HepG2 (cell line): ENCODE data around the gene UST. TPM values are rescaled to one million over a fixed set of nuclear protein-coding genes. Genes with fewer than 3 reads are reported as not detected.

ENCODE experiments used
- CENPBD1 ChIP-seq: sonication (generic); formaldehyde crosslinking; IDR thresholded peaks from 2 replicates; pipeline ENCODE4 v1.8.0; 2022; ENCODE audit warnings: missing genetic modification reagents, low read depth, mild to moderate bottlenecking, borderline replicate concordance
- ERF ChIP-seq: IDR thresholded peaks from 2 replicates; pipeline ENCODE4 v1.6.1; 2018; ENCODE audit warnings: missing biosample characterization, missing genetic modification reagents
- ESRRA ChIP-seq: sonication (generic); formaldehyde crosslinking; IDR thresholded peaks from 2 replicates; pipeline ENCODE4 v1.5.1; 2020; ENCODE audit warnings: mild to moderate bottlenecking, low read depth, missing genetic modification reagents
- ETV5 ChIP-seq: IDR thresholded peaks from 2 replicates; pipeline ENCODE4 v1.6.1; 2018; ENCODE audit warnings: missing biosample characterization, missing genetic modification reagents, inconsistent platforms, borderline replicate concordance
- FOXA3 ChIP-seq: IDR thresholded peaks from 2 replicates; pipeline ENCODE4 v1.6.1; 2016; ENCODE audit warnings: missing genetic modification reagents, missing compliant biosample characterization
- FOXK2 ChIP-seq: fragments of 450-650 bp; IDR thresholded peaks from 2 replicates; pipeline ENCODE4 v1.6.1; 2016
- GATAD2A ChIP-seq: IDR thresholded peaks from 2 replicates; pipeline ENCODE4 v1.6.1; 2016
- HBP1 ChIP-seq: IDR thresholded peaks from 2 replicates; pipeline ENCODE4 v1.6.1; 2016; ENCODE audit warnings: low read depth, control low read depth
- HMG20B ChIP-seq: conservative IDR thresholded peaks from 2 replicates; pipeline ENCODE4 v1.6.1; 2016; ENCODE audit warnings: missing genetic modification reagents, missing compliant biosample characterization
- NFYC ChIP-seq: IDR thresholded peaks from 2 replicates; pipeline ENCODE4 v1.6.1; 2016; ENCODE audit warnings: missing genetic modification reagents, missing compliant biosample characterization
- RCOR2 ChIP-seq: IDR thresholded peaks from 2 replicates; pipeline ENCODE4 v1.6.1; 2016; ENCODE audit warnings: missing biosample characterization, missing genetic modification reagents
- RELA ChIP-seq: sonication (generic); formaldehyde crosslinking; IDR thresholded peaks from 2 replicates; pipeline ENCODE4 v1.4.0; 2020; ENCODE audit warnings: missing genetic modification reagents
- SMAD9 ChIP-seq: sonication (generic); formaldehyde crosslinking; IDR thresholded peaks from 2 replicates; pipeline ENCODE4 v1.5.1; 2020; ENCODE audit warnings: mild to moderate bottlenecking, missing genetic modification reagents
- SUZ12 ChIP-seq: fragments of 150-350 bp; IDR thresholded peaks from 2 replicates; pipeline ENCODE4 v1.6.1; 2014; ENCODE audit warnings: low read depth, low read length
- TERF1 ChIP-seq: sonication (generic); formaldehyde crosslinking; IDR thresholded peaks from 2 replicates; pipeline ENCODE4 v1.8.0; 2022; ENCODE audit warnings: mild to moderate bottlenecking, missing genetic modification reagents, moderate library complexity
- ZFP1 ChIP-seq: IDR thresholded peaks from 2 replicates; pipeline ENCODE4 v1.6.1; 2016
- ZHX1 ChIP-seq: sonication (generic); formaldehyde crosslinking; IDR thresholded peaks from 2 replicates; pipeline ENCODE4 v1.8.1; 2022; ENCODE audit warnings: low read depth, mild to moderate bottlenecking, missing genetic modification reagents
- ZNF124 ChIP-seq: sonication (generic); formaldehyde crosslinking; IDR thresholded peaks from 2 replicates; pipeline ENCODE4 v1.4.0; 2020; ENCODE audit warnings: missing genetic modification reagents
- ZNF260 ChIP-seq: sonication (generic); formaldehyde crosslinking; IDR thresholded peaks from 2 replicates; pipeline ENCODE4 v1.4.0; 2020; ENCODE audit warnings: missing genetic modification reagents, low read depth, mild to moderate bottlenecking, borderline replicate concordance
- ZNF292 ChIP-seq: sonication (generic); formaldehyde crosslinking; IDR thresholded peaks from 2 replicates; pipeline ENCODE4 v1.8.1; 2022; ENCODE audit warnings: mild to moderate bottlenecking, low read depth, missing genetic modification reagents, borderline replicate concordance
- ZNF431 ChIP-seq: sonication (generic); formaldehyde crosslinking; IDR thresholded peaks from 2 replicates; pipeline ENCODE4 v1.9.0; 2022; ENCODE audit warnings: missing genetic modification reagents, low read depth, mild to moderate bottlenecking, borderline replicate concordance
- ZNF503 ChIP-seq: sonication (generic); formaldehyde crosslinking; IDR thresholded peaks from 2 replicates; pipeline ENCODE4 v1.4.0; 2020; ENCODE audit warnings: missing genetic modification reagents
- ZNF768 ChIP-seq: sonication (generic); formaldehyde crosslinking; IDR thresholded peaks from 2 replicates; pipeline ENCODE4 v1.4.0; 2020; ENCODE audit warnings: missing genetic modification reagents
- polyA plus RNA-seq, 8 experiments: library from polyadenylated mRNA; depleted of rRNA in 3 of 8; stranded (reverse) in 7 of 8; unstranded in 1 of 8; fragments of >200 nt; fragmentation: Illumina TruSeq in 4 of 8; extraction: Trizol in 4 of 8; gene quantifications; 2 replicates each; pipeline versions ENCODE4 v1.2.1 to v1.2.3, GENCODE V29; 2011 to 2016; ENCODE audit warnings: low read depth in 4 of 8, missing spikeins in 1 of 8, mixed read lengths in 1 of 8; ENCODE audit not compliant: insufficient read depth in 1 of 8
- total RNA-seq, 5 experiments: library from RNA; depleted of rRNA; stranded (reverse); fragments of >200 nt; fragmentation: Illumina TruSeq; extraction: Trizol; gene quantifications; 2 replicates each; pipeline ENCODE4 v1.2.3, GENCODE V29; 2016; ENCODE audit warnings: low read depth in 1 of 5

Gene UST
- total and polyA plus RNA-seq, 2 of the 13 experiments (the other 11 are each of a cell fraction or from before 2014, with no cell fraction given) = 0.27 TPM; not detected in 1

GRCh38 chr6:148979014-148979901, 232.4 kb downstream of the UST start (continued):
- TF ChIP-seq ZHX1 (CRISPR knock-in tag) (0 out of 2 replicates have a peak, but pooled peaks have one; percentile 27), ESRRA (CRISPR knock-in tag) (peak; percentile 87; the same call in 1 of the 2 replicates), RCOR2 (CRISPR knock-in tag) (peak; percentile 80), CENPBD1 (no peak), ZNF292 (CRISPR knock-in tag) (no peak), ZNF124 (0 out of 2 replicates have a peak, but pooled peaks have one; percentile 41), ZNF260 (no peak), HMG20B (CRISPR knock-in tag) (peak; percentile 68; the same call in 1 of the 2 replicates), ZNF768 (CRISPR knock-in tag) (no peak), RELA (no peak), ERF (CRISPR knock-in tag) (0 out of 2 replicates have a peak, but pooled peaks have one; percentile 44), ZFP1 (CRISPR knock-in tag) (0 out of 2 replicates have a peak, but pooled peaks have one; percentile 65), TERF1 (no peak), HBP1 (CRISPR knock-in tag) (no peak), SMAD9 (CRISPR knock-in tag) (no peak), FOXA3 (CRISPR knock-in tag) (peak; percentile 90), ZNF503 (CRISPR knock-in tag) (peak; percentile 77; the same call in 1 of the 2 replicates), SUZ12 (no peak), GATAD2A (CRISPR knock-in tag) (peak; percentile 97), NFYC (no peak), FOXK2 (0 out of 2 replicates have a peak, but pooled peaks have one; percentile 20), ETV5 (CRISPR knock-in tag) (peak; percentile 89), ZNF431 (CRISPR knock-in tag) (no peak)
